HepG2 (cell line): ENCODE data around the gene RNF114. TPM values are rescaled to one million over a fixed set of nuclear protein-coding genes. Genes with fewer than 3 reads are reported as not detected.

Experiments used
- ATAC-seq: fragments of 200-7000 bp; cut with Tn5 transposase; 3 replicates; pipeline ENCODE4 v1.9.1; 2020; ENCODE audit warnings: mild to moderate bottlenecking, moderate library complexity
- BruUV-seq: library from RNA; stranded (reverse); fragments of 400-500 nt; replicated peaks from 2 replicates; lab custom pipeline; 2021; lab: Mats Ljungman, UMichigan
- CTCF ChIA-PET: fragments of 300-600 bp; formaldehyde crosslinking; extraction: SDS; loops from one replicate; lab custom pipeline; 2021; ENCODE audit warnings: low total read pairs, inconsistent platforms, low intra/inter-chr PET ratio; lab: Yijun Ruan, JAX
- POLR2A ChIA-PET: fragments of 350-600 bp; sonication (Branson Sonifier 250); formaldehyde crosslinking; loops from one replicate; lab custom pipeline; 2020; ENCODE audit warnings: antibody characterized with exemption, inconsistent platforms; lab: Yijun Ruan, JAX
- DNase-seq: peaks from one replicate; pipeline ENCODE4 v3.0.0-alpha.2; 2015; ENCODE audit warnings: low spot score
- FAIRE-seq: peaks from 3 replicates; lab custom pipeline; 2011; peaks lifted over from hg19 to GRCh38; lab: Jason Lieb, UNC
- H2AFZ ChIP-seq: one replicate; pipeline ENCODE4 v1.6.1; 2011; ENCODE audit warnings: low read length, inconsistent platforms
- H3K27ac ChIP-seq: fragments of 300-600 bp; 3 replicates; pipeline ENCODE4 v1.8.0; 2011; ENCODE audit warnings: mixed run types, mild to moderate bottlenecking, mixed read lengths, low read length, inconsistent platforms; ENCODE audit not compliant: insufficient read depth; ENCODE audit errors: extremely low read length
- H3K27me3 ChIP-seq, 2 experiments: fragments of 200-600 bp in 1 of 2; 2 replicates in 1 of 2; 3 replicates in 1 of 2; pipeline versions ENCODE4 v1.6.0 to v1.8.0; 2011; ENCODE audit warnings: low read length in 2 of 2, mild to moderate bottlenecking in 2 of 2, moderate library complexity in 2 of 2, inconsistent platforms in 1 of 2; ENCODE audit not compliant: insufficient read depth in 2 of 2, control insufficient read depth in 1 of 2
- H3K36me3 ChIP-seq, 2 experiments: fragments of 200-600 bp in 1 of 2; replicated peaks in 1 of 2; 2 replicates in 1 of 2; 3 replicates in 1 of 2; pipeline versions ENCODE4 v1.5.1 to v1.8.0; 2011; ENCODE audit warnings: low read length in 2 of 2, inconsistent platforms in 1 of 2; ENCODE audit not compliant: insufficient read depth in 2 of 2, control insufficient read depth in 1 of 2
- H3K4me1 ChIP-seq: 2 replicates; pipeline ENCODE4 v1.5.1; 2012; ENCODE audit warnings: low read length, inconsistent platforms; ENCODE audit not compliant: insufficient read depth
- H3K4me2 ChIP-seq: 2 replicates; pipeline ENCODE4 v1.6.0; 2011; ENCODE audit warnings: low read depth, low read length, inconsistent platforms
- H3K4me3 ChIP-seq, 3 experiments: fragments of 200-600 bp in 1 of 3; sonication (generic), shearing (Covaris generic) in 1 of 3; replicated peaks in 1 of 3; 2 replicates each; pipeline ENCODE4 v1.5.1; 2011 to 2016; ENCODE audit warnings: low read length in 3 of 3, inconsistent platforms in 2 of 3, low read depth in 2 of 3, mild to moderate bottlenecking in 2 of 3, control low read depth in 1 of 3, mixed read lengths in 1 of 3; ENCODE audit not compliant: insufficient read depth in 1 of 3
- H3K79me2 ChIP-seq: one replicate; pipeline ENCODE4 v1.6.1; 2011; ENCODE audit warnings: low read length, inconsistent platforms; ENCODE audit not compliant: insufficient read depth
- H3K9ac ChIP-seq: 2 replicates; pipeline ENCODE4 v1.6.0; 2011; ENCODE audit warnings: mild to moderate bottlenecking, low read depth, low read length, inconsistent platforms; ENCODE audit not compliant: insufficient read depth
- H3K9me3 ChIP-seq: 2 replicates; pipeline ENCODE4 v1.5.1; 2012; ENCODE audit warnings: mild to moderate bottlenecking, low read length
- H4K20me1 ChIP-seq: 2 replicates; pipeline ENCODE4 v1.6.0; 2011; ENCODE audit warnings: inconsistent platforms, mild to moderate bottlenecking, low read length, moderate library complexity; ENCODE audit not compliant: insufficient read depth
- AGO2 ChIP-seq: fragments of 200-400 bp; formaldehyde crosslinking; optimal IDR thresholded peaks from 2 replicates; pipeline ENCODE3; 2017; ENCODE audit warnings: mild to moderate bottlenecking, low read depth, low read length, moderate library complexity
- FOXO1 ChIP-seq: sonication (generic); formaldehyde crosslinking; IDR thresholded peaks from 2 replicates; pipeline ENCODE4 v1.4.0; 2020; ENCODE audit warnings: missing genetic modification reagents
- MAX ChIP-seq: IDR thresholded peaks from 2 replicates; pipeline ENCODE4 v1.6.1; 2012; ENCODE audit warnings: inconsistent platforms
- PBX2 ChIP-seq: IDR thresholded peaks from 2 replicates; pipeline ENCODE4 v1.6.1; 2016; ENCODE audit warnings: control low read depth
- STAG1 ChIP-seq: sonication (generic); formaldehyde crosslinking; IDR thresholded peaks from 2 replicates; pipeline ENCODE4 v1.4.0; 2020; ENCODE audit warnings: missing genetic modification reagents
- ZNF318 ChIP-seq: sonication (generic); formaldehyde crosslinking; IDR thresholded peaks from 2 replicates; pipeline ENCODE4 v1.4.0; 2020; ENCODE audit warnings: mild to moderate bottlenecking, missing genetic modification reagents
- ZNF563 ChIP-seq: sonication (generic); formaldehyde crosslinking; IDR thresholded peaks from 2 replicates; pipeline ENCODE4 v1.8.0; 2022; ENCODE audit warnings: mild to moderate bottlenecking, moderate library complexity, missing genetic modification reagents
- WGBS: methylation state at CpG from one replicate; pipeline ENCODE4 v1.1.6; 2017; ENCODE audit warnings: low lambda C conversion rate; 5-methylcytosine and 5-hydroxymethylcytosine counted together
- in situ Hi-C: cut with HindIII; loops from 2 replicates; pipeline ENCODE4 v1.10.0; 2017; ENCODE audit warnings: low pct_unique_long_range_greater_than_20kb; ENCODE audit not compliant: extremely low pct_ligation_motif_present
- intact Hi-C: fragments of 100-400 bp; cut with micrococcal nuclease; formaldehyde crosslinking; loops from one replicate; pipeline ENCODE4 v1.10.0; 2022; ENCODE audit not compliant: unreplicated experiment
- polyA plus RNA-seq, 8 experiments: library from polyadenylated mRNA; depleted of rRNA in 3 of 8; stranded (reverse) in 7 of 8; unstranded in 1 of 8; fragments of >200 nt; fragmentation: Illumina TruSeq in 4 of 8; extraction: Trizol in 4 of 8; gene quantifications; 2 replicates each; pipeline versions ENCODE4 v1.2.1 to v1.2.3, GENCODE V29; 2011 to 2016; ENCODE audit warnings: low read depth in 4 of 8, missing spikeins in 1 of 8, mixed read lengths in 1 of 8; ENCODE audit not compliant: insufficient read depth in 1 of 8
- total RNA-seq, 5 experiments: library from RNA; depleted of rRNA; stranded (reverse); fragments of >200 nt; fragmentation: Illumina TruSeq; extraction: Trizol; gene quantifications; 2 replicates each; pipeline ENCODE4 v1.2.3, GENCODE V29; 2016; ENCODE audit warnings: low read depth in 1 of 5

Gene RNF114
- total and polyA plus RNA-seq, 2 of the 13 experiments (the other 11 are each of a cell fraction or from before 2014, with no cell fraction given): 119 to 126 TPM

GRCh38 chr20:49956689-49957088 lies 20.5 kb downstream of the RNF114 start:
- in situ Hi-C loops: no loop called here
- TF ChIP-seq ZNF318 (CRISPR knock-in tag): no peak
- TF ChIP-seq MAX: no peak
- TF ChIP-seq ZNF563 (CRISPR knock-in tag): no peak
- TF ChIP-seq AGO2: peak; percentile 66
- TF ChIP-seq PBX2 (CRISPR knock-in tag): no peak
- TF ChIP-seq FOXO1 (CRISPR knock-in tag): no peak
- TF ChIP-seq STAG1: no peak
- peaks cover 21 to 53% of the 10 kb centered on the region in 2 experiments for H3K36me3 ChIP-seq
- no peaks in the 10 kb centered on the region for H3K27me3 ChIP-seq
- no TSS peak for BruUV-seq
- POLR2A ChIA-PET: interaction anchor here (1.3 to 1.9 kb wide), 4 partner anchors 11 to 115 kb away, joined by 3 to 6 read pairs (median 4); no protein-coding TSS in a partner anchor
- intact Hi-C loops: no loop called here
- H3K4me1 ChIP-seq: peaks cover 16% of the 10 kb centered on the region
- no peak for ATAC-seq
- no peak for DNase-seq
- no peaks in the 10 kb centered on the region for H4K20me1 ChIP-seq
- peak overlapping the region; percentile 3 for H3K27ac ChIP-seq
- H2AFZ ChIP-seq: no peak overlapping the region
- CTCF ChIA-PET: no interaction called here
- no peak overlapping the region for H3K4me3 ChIP-seq
- no peaks in the 10 kb centered on the region for H3K79me2 ChIP-seq
- WGBS: 93% methylated on average over 18 of the region's 18 CpGs
- H3K4me2 ChIP-seq: no peak overlapping the region
- H3K9ac ChIP-seq: no peak overlapping the region
- no peaks in the 10 kb centered on the region for H3K9me3 ChIP-seq
- no peak for FAIRE-seq
